ENCODE results near the gene RTP2.

Gene RTP2

GRCh38 chr3:187738331-187739093, 36.2 kb upstream of the RTP2 start:
- peak; percentile 91 for DNase-seq (ENCODE audit: low spot score)

DNA sequence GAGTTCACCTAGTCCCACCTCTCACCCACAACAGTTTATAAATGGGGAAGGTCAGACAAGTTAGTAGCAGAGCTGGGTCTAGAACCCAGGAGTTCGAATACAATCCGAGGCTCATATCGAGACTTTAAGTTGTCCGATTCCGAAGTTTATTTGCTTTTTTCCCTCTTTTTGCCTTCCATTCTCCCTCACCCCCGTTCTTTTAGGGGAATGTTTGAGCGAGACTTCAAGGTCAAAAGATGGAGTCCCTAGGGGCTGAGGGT, 35.6 kb upstream of the RTP2 start:
- DNase-seq (ENCODE audit: low spot score): no peak

DNA sequence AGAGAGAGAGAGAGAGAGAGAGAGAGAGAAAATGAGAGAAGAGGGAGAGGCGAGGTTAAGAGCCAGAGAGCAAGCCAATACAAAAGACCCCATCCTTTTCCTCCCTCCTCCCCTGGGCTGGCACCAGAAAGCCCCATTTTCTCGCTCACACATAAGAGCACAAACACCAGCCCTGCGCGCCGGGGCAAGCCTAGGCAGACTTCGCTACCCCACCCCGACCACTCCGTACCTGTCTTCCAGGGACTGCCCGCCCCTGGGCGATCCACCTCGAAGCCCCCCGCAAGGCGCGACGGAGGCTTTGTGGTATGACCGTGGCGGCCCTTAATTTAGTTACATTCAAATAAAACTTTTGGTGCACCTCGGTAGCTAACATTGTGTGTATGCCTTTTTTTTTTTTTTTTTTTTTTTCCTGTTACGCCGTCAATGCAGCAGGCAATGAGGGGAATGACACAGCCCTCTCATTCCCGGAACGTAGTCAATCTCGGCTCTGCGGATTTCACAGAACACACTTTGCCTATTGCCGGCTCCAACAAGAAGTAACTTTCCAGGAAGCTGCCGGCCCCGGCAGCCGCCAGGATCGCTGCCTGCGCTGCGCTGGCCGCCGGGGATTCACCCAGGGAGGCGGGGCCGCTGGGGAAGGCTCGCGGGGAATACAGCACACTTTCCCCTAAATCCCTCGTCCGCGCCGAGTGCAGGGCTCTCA, 35.2 kb upstream of the RTP2 start:
- no peak for DNase-seq (ENCODE audit: low spot score)

GRCh38 chr3:187737006-187737367, 34.6 kb upstream of the RTP2 start:
- no peak for DNase-seq (ENCODE audit: low spot score)

GRCh38 chr3:187736418-187736871, 34.1 kb upstream of the RTP2 start:
- DNase-seq (ENCODE audit: low spot score): no peak

GRCh38 chr3:187735837-187736236, 33.5 kb upstream of the RTP2 start:
- no peak for DNase-seq (ENCODE audit: low spot score)

DNA sequence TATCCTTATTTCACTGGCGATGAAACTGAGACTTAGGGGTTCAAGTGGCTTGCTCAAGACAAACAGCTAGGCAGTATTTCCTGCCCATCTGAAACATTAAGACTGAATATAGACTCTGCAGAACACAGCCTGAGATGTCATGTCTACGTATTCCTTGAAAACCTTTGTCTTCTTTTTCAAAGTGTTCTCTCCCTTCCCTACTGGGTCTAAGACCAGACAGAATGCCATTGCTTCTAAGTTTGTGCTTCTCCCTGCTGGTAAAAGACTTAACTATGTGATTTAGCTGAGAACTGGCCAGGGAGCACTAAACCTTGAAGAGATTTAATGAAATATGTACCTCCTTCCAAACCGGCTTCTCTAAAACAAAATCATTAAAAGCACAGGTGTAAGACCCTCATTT, 33.0 kb upstream of the RTP2 start:
- no peak for DNase-seq (ENCODE audit: low spot score)

GRCh38 chr3:187734841-187735240, 32.5 kb upstream of the RTP2 start:
- DNase-seq (ENCODE audit: low spot score): no peak

DNA sequence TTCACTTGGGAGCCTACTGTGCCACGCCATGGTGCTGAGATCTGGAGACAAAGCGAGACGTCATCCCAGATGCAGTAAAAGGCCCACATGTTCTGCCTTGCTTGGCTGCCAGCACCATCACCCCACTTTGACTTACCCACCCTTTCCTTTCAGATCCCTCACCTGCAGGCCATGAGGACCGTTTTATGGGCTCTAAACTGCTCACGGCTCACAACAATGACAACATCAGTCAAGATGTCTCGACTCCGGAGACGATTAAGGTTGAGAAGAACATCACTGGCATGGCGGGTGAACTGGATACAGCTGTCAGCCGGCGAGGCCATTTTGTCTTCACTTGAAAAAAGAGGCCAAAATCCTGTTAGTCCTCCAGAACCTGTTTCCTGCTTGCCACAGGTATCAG, 31.0 kb upstream of the RTP2 start:
- DNase-seq (ENCODE audit: low spot score): no peak

DNA sequence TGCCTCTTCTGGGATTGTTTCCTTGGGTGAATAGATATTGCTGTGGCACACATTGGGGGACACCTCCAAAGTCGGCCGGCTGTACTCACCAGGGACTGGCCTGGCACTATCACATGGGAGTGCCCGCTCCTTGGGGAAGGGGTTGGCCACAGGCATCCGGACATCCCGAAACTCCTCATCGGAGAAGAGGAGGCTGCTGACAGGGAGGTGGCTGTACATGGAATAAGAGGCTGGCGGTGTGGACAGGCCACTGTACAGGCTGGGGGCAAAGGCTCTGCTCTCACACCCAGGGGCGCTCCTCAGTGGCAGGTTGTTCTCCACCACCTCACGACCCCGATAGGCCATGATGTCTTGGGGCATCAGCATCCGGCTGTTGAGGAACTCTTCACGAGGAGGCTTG, 27.2 kb upstream of the RTP2 start:
- DNase-seq (ENCODE audit: low spot score): no peak

DNA sequence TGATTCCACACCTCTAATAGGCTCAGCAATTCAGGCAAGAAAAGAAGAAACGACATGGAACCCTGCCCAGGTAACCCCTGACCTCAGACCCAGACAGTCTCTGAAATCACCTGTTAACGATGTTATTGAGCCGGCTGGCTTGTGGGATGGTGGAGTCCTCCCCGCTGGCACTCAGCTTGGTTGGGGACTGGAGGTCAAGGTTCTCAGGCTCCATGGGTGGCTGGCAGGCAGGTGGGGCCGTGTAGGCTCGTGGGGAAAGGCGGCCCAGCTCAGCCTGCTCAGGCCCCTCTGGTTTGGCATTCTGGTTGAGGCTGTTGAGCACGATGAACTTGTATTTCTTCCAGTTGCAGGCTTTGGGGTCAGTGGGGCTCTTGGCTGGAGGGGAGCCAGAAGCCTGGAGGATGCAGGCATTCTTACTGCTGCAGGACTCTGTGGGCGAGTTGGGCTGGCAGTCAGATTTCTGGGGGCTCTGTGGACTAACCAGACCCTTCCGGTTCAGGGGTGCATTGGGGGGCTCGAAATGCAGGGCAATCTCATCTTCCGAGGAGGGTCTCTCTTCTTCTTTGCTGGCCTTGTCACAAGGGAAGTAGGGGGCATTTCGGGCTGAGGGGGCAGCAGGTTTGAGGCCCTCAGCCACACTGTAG, 26.7 kb upstream of the RTP2 start:
- DNase-seq (ENCODE audit: low spot score): no peak

DNA sequence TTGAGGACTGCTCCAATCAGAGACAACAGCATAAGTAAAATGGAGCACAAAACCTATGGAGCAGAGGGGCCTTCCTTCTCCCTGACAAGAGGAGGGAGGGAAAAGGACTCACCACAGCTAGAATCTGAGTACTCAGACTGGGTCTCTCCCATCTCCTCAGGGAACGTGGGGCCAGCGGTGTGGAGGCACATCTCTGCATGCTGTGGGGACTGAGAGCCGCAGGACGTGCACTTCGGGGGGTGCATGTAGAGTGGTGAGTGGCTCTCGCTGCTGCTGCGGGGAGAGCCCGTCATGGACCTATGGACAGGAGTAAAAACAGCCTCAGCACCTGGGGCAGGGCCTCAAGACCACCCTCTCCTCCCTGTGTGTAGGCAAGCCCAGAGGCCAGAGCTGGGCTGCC, 25.9 kb upstream of the RTP2 start:
- no peak for DNase-seq (ENCODE audit: low spot score)

DNA sequence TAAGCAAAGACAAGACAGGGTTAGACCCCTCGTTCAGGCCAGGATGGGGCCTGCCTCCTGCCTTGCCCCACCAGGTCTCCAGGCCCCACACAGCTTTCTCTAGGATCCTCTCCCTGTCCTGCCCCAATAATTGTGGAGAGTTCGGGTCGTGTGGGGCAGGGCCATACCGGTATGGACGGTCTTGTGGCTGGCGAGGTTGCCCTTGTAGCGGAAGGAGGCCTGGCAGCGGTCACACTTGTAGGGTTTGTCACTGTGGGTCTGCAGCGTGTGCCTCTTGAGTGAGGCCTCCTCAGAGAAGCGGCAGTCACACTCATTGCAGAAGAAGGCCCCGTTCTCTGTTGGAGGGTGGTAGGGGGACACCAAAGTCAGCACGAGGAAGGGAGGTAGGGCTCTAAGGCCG, 24.2 kb upstream of the RTP2 start:
- no peak for DNase-seq (ENCODE audit: low spot score)

DNA sequence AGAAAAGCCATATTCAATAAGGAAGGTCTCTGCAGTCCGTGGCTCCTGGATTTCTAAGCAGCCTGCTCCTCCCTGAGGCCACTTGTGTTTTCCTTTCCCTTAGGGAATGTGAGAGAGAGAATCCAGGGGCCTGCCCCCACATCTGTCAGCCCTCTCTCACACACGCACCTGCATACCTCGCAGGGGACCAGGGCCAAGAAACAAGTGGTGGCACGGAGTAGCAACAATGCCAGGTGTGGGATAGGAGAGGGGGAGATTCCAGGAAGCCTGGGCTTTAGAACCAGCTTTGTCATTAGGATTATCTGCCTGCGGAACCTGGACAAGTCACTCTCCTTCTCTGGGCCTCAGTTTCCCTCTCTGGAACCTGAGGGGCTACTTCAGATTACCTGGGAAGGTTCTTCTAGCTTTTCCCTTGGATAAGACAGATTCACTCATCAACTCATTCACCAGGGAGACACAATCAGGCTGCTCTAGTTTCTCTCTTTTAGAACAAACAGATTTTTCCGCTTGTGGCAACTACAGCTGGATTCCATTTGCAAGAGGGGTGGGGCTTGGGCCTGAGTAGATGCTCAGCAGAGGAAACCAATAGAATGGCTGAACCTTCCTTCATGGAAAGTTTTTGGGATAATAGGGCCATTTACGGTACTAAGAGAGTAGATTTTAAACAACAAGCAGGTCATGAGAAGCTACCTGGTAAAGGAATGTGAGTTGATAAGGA, 23.5 kb upstream of the RTP2 start:
- DNase-seq (ENCODE audit: low spot score): no peak

GRCh38 chr3:187725224-187725623, 22.9 kb upstream of the RTP2 start:
- DNase-seq (ENCODE audit: low spot score): no peak

GRCh38 chr3:187722206-187722612, 19.9 kb upstream of the RTP2 start:
- DNase-seq (ENCODE audit: low spot score): no peak

DNA sequence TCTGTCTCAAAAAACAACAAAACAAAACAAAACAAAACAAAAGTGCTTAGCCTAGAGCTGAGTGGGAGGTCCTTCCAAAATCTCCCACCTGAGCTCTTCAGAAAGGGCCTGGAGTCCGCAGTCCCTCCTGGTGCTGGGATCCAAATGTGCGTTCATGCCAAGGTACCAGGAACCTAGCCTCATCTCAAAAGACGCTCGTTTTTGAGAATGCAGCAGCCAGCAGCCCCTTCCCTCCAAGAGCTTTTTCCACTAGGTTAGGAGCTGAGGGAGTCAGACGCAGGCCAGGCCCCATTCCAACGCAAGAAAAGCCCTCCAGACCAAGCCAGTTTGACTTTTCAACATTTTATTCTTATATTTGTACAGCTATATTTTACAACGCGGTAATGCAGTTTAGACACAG, 18.7 kb upstream of the RTP2 start:
- no peak for DNase-seq (ENCODE audit: low spot score)

- DNase-seq (ENCODE audit: low spot score): no peak
These were observed 17.9 kb upstream of the RTP2 start for GRCh38 chr3:187720337-187720670.

- DNase-seq (ENCODE audit: low spot score): no peak
These were observed 17.4 kb upstream of the RTP2 start for GRCh38 chr3:187719628-187720336.

DNA sequence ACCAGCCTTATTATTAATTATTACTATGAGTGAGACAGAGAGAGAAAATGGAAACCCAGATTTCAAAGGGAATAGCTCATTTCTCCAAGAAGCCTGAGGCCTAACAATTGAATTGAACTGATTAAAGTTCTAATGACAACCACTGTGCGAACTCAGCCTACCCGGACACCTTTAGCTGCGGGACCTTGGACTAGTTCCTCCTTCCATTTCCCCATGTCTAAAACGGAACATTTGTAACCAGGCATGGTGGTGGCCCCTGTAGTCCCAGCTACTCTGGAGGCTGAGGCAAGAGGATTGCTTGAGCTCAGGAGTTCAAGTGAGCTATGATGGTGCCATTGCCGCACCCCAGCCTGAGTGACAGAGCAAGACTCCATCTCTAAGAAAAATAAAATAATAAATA, 16.4 kb upstream of the RTP2 start:
- no peak for DNase-seq (ENCODE audit: low spot score)

DNA sequence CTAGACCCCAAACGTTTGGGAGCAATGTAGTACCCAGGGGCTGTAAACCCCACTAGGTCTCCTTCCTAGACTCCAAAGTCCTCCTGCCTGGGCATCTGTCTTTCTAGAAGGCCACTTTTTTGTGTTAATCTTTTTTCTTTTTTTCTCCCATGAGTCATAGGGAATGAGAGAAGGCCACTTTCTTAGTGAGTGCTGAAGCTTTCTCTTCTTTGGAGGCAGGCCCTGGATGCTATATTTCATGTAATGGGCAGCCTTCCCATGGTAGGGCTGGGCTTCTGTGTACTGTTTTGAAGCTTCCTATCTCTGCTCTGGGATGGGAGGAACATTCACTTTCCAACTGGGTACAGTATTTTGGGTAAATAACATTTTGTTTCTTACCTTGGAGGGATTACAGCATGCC, 15.2 kb upstream of the RTP2 start:
- no peak for DNase-seq (ENCODE audit: low spot score)

DNA sequence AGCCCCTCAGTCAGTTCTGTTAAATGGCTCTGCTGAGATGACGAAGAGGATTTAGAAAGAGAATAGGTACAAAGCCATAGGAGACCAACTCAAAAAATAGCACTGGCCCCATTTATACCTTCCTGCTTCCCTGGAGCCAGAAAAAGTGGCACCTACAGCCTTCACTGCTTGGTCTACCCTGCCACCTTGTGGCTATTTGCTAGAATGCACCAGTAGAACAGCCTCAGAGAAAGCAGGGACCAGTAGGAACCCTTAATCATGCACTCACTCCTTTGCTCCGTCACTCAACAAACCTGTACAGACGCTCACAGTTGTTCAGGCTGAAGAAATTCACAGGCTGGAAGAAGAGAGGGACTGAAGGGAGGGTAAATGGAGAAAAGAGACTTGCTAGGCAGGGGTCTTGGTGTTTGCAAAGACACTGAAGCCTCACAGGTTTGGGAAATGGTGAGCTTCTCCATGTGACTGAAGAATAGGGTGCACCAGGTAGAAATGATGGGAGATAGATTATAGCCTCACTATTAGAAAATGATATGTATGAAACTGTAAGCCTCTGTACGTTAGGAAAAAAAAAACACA, 12.1 kb upstream of the RTP2 start:
- peak; percentile 59 for DNase-seq (ENCODE audit: low spot score)
